HuH-7 (cell line): Measurements from ENCODE around the gene C1orf226.

ENCODE experiments used
- DNase-seq: peaks from one replicate; pipeline ENCODE4 v3.0.0; 2011; ENCODE audit warnings: low spot score

Gene C1orf226

GRCh38 chr1:162366149-162366548 lies 15.4 kb upstream of the C1orf226 start:
- no peak for DNase-seq

- no peak for DNase-seq
These were observed 14.9 kb upstream of the C1orf226 start for GRCh38 chr1:162366671-162367070.

- DNase-seq = no peak
These were observed 14.5 kb upstream of the C1orf226 start for GRCh38 chr1:162367073-162367472.

- no peak for DNase-seq
These were observed 13.8 kb upstream of the C1orf226 start for GRCh38 chr1:162367772-162368171.

GRCh38 chr1:162368451-162368850 lies 13.1 kb upstream of the C1orf226 start:
- no peak for DNase-seq

- no peak for DNase-seq
These were observed 12.0 kb upstream of the C1orf226 start for GRCh38 chr1:162369571-162369970.

GRCh38 chr1:162370161-162370560 lies 11.4 kb upstream of the C1orf226 start:
- no peak for DNase-seq

GRCh38 chr1:162370721-162371120 lies 10.8 kb upstream of the C1orf226 start:
- no peak for DNase-seq

- no peak for DNase-seq
These were observed 9.9 kb upstream of the C1orf226 start for GRCh38 chr1:162371611-162372010.

GRCh38 chr1:162372159-162373071 lies 9.1 kb upstream of the C1orf226 start:
- DNase-seq = no peak

GRCh38 chr1:162373072-162373427 lies 8.5 kb upstream of the C1orf226 start:
- DNase-seq = no peak

- DNase-seq = no peak
These were observed 7.8 kb upstream of the C1orf226 start for GRCh38 chr1:162373541-162374260.

GRCh38 chr1:162374406-162374805 lies 7.1 kb upstream of the C1orf226 start:
- DNase-seq = no peak

- no peak for DNase-seq
These were observed 6.1 kb upstream of the C1orf226 start for GRCh38 chr1:162375463-162375862.

- no peak for DNase-seq
These were observed 4.8 kb upstream of the C1orf226 start, which contains the start of gene SPATA46 for GRCh38 chr1:162376691-162377090. Gene SPATA46, minus strand, starts transcription at chr1:162376854. Its CDS starts 64 bp downstream, at chr1:162376790.

GRCh38 chr1:162380061-162380846 lies 1.3 kb upstream of the C1orf226 start:
- no peak for DNase-seq

- no peak for DNase-seq
These were observed 618 bp downstream of the C1orf226 start for GRCh38 chr1:162381941-162382750.

GRCh38 chr1:162383091-162383490 lies 1.6 kb downstream of the C1orf226 start:
- DNase-seq = no peak

- no peak for DNase-seq
These were observed 2.0 kb downstream of the C1orf226 start for GRCh38 chr1:162383516-162383915.

GRCh38 chr1:162384116-162384515 lies 2.6 kb downstream of the C1orf226 start:
- no peak for DNase-seq

- no peak for DNase-seq
These were observed 3.2 kb downstream of the C1orf226 start for GRCh38 chr1:162384601-162385279.
